GM21529 (cell line): ENCODE data around the gene EFNA1.

Source experiments
- ATAC-seq: cut with Tn5 transposase; IDR thresholded peaks from one replicate; pipeline ENCODE4 v1.9.1; 2021; ENCODE audit not compliant: unreplicated experiment

EFNA1 gene

DNA sequence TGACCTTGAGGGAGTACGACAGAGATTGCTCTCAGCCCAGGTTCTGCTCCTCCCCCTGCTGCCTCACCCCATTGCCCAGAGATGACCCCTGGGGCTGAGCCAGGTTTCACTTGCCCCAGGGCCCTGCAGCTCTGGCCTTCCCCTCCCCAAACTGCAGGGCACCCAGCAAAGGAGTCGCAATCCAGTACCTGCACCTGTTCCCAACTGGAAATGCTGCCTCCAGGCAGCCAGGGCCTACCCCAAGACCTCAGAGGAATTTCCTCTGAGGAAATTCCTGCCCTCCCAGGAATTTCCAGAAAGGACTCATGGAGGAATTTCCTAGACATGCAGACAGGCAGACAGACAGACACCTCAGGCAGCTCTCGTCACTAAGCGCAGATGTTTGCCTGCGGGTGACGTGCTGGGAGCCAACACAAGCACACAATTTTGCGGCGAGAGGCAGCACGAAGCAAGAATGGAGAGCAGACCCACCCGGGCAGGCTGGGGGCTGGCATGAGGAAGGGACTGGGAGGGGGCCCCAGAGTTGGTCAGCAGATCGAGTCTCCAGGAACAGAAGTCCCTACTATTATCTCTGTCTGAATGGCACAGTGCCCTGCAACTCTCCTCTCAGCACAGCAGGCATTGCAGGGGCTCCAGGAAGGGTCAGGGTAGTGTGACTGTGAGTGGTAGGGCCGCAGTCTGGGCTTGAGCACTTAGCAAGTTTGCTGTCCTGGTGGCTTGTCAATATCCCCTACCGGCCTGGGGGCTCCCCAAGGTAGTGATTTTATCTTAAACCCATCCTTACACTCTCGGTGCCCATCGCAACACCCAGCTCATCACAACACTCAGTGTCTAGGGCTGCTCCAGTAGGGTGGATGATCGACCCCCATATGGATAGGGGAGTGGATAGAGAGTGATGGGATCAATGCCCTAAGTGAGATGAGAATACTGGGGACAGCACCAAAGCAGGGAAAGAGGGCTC, 2.9 kb upstream of the EFNA1 start:
- ATAC-seq, result no peak

DNA sequence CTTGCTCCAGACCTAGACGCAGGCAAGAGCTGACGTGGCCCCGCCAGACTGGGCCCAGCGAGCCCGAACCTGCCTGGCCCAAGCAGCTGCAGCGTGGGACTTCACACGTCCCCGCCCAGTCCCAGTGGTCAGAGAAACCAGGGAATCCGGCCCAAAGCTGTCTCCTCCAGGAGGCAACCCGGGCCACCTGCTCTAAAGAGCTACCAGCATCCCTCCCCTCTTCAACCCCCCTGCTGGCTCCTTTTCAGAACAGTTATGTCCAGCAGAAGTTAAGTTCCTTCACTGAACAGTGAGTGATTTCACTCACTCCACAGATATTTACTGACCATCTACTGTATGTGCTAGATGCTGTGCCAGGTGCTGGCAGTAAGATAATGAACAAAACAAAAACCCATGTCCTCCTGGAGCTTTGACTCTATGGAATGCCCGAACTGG, 2.1 kb upstream of the EFNA1 start:
- no peak for ATAC-seq

DNA sequence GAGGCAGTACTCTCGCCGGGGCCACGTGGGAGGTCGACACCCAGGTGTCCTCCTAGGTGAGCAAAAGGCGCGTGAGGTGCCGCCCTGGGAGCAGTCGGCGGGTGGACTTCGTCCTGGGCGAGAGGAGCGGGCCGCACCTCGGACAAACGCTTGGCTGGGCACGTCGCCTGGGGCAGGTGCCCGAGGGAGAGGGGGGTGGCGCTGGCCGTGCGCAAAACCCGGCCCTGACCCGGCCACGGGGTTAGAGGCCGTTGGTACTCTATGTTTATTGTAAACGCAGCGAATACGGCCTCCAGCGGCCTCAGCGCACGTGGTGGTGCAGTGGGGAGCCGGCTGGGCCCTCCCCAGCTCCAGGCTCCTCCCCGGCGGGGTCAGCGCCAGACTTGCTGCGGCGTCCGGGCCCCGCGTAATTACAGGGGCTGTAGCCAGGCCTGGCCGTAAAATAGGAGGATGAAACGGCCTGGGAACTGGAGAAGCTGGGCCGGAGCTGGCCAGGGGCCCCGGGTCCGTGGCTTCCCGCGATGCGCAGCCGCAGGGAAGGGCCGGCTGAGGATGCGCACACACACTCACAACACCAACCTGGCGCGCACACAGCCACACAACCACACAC, 1.6 kb upstream of the EFNA1 start:
- no peak for ATAC-seq

DNA sequence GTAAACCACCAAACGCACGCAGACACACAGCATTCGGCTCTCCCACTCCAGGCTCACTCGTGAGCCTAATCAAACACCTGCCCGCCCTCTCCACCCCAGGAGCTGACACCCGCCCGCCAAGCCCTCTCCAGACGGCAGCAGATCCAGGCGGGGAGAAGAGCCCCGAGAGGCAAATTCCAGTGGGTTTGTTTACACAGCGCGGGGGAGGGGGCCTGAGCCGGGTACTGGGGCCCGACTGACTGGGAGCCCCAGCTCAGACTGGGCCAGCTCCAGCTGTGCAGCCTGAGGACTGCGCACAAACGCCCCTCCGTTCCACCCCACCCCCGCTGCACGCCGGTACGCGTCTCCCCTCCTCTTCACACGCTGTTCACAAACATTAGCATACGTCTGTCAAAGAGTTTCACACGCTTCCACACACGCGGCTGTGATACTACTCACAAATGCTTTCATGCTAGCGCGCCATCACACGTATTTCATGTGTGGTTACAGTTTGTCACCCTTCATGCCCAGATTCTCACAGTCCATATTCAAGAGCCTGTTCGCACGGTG, 1.0 kb upstream of the EFNA1 start:
- ATAC-seq, result no peak

DNA sequence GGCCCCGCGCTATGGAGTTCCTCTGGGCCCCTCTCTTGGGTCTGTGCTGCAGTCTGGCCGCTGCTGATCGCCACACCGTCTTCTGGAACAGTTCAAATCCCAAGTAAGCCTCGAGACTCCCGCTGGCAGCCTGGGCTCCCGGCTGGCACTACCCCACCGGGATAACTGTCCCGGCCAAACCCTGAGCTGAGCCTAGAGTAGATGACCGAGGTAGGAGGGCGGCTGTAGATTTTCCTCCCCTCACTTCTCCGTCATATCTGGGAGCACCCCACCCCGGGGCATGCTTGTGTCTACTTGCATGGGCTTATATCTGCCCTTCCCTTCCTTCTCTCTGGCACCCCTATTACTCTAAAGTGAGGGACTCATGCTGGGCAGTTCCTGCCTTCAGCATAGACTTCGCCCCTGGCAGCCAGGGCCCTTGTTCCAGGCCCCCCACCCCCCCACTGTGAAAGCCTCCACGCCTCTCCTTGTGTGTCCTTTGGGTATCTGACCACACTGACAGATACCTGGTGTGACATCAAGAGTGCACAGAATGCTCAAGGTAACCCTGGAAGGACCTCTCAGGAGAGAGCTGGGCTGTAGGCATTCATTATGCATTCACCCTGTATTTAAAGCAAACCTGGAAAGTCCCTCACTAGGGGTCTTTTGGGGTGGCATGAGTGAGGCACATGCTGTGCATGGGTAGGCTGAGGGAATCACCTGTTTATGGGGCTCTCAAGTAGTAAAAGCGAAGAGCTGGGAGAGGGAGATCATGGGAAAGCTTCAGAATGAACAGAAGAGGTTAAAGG, 485 bp downstream of the EFNA1 start:
- ATAC-seq, result no peak

DNA sequence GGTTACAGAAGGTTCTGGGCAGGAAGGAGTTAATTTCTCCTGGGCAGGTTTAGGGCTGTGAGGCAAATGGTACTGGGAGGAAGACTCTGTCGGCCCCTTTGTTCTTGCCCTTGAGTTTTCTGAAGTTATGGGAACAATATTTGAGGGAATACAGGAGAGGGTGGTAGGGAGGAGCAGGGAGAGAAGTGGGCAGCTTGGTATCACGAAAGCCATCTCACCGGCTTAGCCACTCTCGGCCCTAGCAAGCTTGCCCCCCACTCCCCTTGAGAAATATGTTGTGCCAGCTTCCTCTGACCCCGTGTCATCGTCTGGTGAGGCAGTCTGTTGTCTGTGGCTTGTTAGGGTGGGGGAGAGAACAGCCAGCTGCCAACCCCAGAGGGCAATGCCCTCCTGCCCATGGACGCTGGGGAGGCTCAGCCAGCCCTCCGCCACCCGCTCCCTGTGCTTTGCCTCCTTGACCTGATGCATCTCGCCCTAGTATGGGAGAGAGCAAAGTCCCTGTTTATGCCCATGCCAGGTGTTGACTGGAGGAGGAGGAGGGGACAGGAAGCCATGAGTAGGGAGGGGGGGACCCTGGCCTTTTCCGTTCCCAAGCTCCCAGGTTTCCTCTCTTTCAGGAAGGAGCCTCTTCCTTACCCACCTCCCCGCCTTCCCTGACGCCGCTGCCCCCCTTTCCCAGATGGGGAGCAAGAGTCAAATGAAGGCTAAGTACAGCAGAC, 1.2 kb downstream of the EFNA1 start:
- no peak for ATAC-seq

DNA sequence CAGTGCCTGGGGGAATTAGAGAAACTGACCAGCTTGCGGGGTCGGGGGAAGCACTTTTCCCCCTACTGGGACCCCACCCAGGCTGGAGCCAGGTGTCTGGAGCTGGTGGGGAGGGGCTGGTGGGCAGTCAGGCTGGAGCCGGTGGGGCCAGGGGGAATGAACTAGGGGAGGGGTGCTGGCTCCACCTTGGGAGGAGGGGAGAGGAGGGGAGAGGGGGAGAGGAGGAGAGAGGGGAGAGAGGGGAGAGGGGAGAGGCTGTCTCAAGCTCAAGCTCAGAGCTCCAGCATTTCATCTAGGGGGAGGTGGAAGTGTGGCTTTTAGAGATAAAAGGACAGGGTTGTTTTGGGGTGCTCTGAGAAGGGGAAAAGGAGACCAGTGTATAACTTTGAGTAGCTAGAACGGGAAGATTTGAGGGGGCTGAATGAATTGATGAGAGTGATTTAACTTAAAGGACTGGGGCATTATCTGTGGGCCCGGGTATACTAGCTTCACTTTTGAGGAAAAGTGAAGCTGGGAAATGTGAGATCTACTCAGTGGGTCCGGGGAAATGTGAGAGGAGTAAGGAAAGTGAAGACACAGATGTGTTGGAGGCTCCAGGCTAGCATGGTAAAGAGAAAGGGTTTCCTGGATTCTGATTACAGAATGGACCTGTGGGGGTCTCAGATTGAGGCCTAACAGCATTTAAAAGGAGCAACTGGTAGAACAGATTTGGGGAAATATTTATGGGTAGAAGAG, 2.8 kb downstream of the EFNA1 start:
- no peak for ATAC-seq

DNA sequence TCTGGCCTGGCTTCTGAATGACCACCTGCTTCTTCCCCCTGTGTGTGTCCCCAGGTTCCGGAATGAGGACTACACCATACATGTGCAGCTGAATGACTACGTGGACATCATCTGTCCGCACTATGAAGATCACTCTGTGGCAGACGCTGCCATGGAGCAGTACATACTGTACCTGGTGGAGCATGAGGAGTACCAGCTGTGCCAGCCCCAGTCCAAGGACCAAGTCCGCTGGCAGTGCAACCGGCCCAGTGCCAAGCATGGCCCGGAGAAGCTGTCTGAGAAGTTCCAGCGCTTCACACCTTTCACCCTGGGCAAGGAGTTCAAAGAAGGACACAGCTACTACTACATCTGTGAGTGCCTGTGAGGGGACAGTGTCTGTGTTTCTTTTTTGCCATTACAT, 3.6 kb downstream of the EFNA1 start:
- ATAC-seq, result no peak

DNA sequence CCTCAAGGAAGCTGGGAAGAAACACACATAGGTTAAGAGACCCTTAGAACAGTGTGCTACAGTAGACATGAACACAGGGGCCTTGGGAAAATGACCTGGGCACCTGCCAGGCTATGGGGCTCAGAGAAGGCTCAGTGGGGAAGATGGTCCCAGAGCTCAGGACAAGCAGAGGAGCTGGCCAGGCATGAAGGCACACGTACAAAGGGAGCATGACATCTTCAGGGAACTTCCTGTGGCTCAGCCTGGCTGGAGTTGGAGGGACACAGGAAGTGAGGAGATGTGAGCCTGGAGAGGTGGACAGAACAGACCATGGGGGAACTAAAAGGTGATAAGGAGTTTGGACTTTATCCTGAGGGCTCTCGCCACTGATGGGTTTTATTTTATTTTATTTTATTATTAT, 4.2 kb downstream of the EFNA1 start:
- no peak for ATAC-seq

DNA sequence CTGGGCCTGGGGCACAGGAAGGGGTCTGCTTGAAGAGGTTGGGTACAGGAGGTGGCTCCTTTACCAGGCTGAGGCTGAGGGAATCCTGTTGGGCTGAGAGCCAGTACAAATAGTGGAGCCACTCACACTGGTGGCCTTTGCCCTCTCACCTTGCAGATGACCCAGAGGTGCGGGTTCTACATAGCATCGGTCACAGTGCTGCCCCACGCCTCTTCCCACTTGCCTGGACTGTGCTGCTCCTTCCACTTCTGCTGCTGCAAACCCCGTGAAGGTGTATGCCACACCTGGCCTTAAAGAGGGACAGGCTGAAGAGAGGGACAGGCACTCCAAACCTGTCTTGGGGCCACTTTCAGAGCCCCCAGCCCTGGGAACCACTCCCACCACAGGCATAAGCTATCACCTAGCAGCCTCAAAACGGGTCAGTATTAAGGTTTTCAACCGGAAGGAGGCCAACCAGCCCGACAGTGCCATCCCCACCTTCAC, 6.2 kb downstream of the EFNA1 start:
- ATAC-seq, result no peak

DNA sequence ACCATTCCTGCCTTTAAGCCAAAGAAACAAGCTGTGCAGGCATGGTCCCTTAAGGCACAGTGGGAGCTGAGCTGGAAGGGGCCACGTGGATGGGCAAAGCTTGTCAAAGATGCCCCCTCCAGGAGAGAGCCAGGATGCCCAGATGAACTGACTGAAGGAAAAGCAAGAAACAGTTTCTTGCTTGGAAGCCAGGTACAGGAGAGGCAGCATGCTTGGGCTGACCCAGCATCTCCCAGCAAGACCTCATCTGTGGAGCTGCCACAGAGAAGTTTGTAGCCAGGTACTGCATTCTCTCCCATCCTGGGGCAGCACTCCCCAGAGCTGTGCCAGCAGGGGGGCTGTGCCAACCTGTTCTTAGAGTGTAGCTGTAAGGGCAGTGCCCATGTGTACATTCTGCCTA, 6.6 kb downstream of the EFNA1 start:
- ATAC-seq, result no peak

DNA sequence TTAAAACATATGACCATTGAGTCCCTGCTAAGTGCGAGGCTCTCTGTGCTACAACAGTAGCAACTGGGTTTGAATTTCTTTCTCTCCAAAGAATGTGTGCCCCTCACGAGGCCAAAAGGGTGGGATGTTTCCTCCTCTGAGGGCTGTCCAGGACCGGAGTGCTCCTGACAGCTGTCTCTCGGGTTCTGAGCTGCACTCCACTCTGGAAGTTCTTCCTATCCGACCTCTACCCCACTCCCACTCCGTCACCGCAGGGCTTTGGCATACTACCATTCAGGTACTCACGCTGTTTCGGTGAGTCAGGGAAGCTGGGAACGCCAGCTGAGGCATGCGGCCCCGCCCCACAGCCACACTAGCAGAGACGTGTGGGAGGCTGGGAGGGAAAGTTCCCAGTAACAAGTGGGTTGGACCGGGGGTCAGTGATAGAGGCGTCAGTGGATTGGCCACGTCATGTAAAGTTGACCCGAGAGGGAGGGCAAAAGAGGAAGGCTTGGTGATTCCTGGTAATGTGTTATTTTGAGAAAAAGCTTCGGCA, 7.3 kb downstream of the EFNA1 start:
- ATAC-seq, result no peak

DNA sequence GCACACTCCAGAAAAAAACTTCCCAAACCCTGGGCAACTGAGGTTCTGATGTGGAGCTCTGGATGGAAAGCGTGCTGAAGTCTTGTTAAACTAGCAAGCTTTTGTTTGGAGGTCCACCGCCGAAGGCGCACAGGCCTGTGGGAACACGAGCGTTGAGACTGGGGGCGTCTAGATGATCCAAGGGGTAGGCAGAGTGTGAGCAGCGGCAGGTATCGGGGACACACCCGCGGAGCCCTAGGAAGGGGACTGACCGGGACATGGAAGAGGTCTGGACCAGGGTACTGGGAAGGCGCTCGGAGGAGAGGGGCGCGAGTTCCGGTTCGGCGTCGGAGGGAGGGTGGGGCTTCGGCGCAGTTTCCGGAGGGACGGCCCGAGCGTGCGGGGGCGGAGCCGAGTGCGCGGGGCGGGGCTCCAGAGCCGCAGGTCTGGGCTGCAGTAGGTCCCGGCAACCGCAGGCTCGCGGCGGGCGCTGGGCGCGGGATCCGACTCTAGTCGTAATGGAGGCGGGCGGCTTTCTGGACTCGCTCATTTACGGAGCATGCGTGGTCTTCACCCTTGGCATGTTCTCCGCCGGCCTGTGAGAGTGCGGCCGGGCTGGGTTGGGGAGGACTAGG, 7.8 kb downstream of the EFNA1 start, which contains the start of gene SLC50A1:
Gene SLC50A1 (plus strand): TSS at position 438 of the 614 bp plus-strand sequence. CDS start 60 bp downstream, at position 498.
- peak; percentile 75 for ATAC-seq

DNA sequence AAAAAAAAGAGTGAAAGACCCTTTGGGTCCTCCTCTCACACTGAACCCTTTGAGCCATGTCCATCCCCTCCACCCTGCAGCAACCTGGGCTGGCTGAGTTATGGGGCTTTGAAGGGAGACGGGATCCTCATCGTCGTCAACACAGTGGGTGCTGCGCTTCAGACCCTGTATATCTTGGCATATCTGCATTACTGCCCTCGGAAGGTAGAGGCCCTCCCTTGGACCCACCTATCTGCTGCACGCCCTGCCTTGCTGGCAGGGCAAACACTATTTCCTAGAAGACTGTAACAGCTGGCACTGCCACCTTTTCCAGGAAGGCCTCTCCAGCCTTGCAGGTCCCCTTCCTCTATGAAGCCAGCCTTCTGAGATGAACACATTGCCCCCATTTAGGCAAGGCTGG, 9.1 kb downstream of the EFNA1 start:
- no peak for ATAC-seq

DNA sequence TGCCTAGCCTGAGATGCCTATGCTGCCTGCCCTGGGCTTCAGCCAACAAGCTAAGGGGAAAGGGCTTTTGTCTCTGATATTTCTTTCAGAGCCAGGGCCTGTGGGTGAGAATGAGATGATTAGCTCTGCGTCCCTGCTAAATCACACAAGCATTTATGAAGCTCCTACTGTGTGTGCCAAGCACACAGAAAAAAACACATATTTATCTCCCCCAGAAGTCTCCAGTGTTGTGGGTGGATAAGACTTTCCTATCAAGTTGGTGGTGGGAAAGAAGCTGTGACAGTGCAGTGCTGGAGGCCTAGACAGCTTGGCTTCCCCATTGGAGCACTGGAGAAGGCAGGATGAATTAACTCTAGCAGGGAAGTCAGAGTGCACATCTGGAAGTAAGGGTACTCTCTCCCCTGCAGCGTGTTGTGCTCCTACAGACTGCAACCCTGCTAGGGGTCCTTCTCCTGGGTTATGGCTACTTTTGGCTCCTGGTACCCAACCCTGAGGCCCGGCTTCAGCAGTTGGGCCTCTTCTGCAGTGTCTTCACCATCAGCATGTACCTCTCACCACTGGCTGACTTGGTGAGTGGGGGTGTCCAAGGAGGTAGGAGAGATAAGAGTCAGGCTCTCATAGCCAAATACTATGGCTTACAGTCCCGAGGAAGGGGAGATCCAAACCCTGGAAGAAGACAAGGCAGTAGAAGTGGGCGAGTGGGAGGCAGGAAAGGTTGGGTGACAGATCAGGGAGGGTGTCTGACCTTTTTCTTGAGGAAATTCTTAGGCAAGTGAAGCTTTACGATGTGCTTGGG, 9.7 kb downstream of the EFNA1 start:
- no peak for ATAC-seq

DNA sequence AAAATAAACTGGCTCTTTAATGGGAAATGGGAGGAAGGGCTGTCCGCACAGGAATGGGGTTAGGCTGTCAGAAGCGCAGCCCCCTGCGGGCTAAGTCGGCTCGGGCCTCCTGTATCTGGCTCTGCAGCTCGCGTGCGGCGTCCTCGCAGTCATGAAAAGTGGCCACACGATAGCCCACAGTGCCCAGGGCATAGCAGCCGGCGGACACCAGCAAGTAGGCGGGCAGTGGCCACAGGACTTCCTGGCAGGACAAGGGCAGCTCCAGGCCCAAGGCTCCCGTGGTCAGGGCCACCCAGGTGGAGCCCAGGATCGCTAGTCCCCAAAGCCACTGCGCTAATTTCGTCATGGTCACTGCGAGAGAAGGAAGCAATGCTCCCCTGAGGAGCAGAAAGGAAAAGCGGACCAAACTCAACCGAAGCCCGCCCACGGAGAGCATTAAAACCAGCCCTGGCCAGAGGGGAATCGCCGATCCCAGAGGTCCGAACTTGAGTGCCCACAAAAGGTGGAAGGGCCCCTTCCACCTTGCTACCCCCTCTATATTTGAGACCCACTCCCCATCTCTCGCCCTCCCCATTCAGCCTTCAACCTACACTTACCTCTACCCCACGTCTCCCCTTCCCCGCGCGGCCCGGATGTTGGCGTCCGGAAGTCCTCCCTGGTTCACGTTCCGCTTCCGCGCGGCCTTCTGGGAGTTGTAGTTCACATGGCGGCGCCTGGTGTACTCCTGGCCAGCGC, 12.4 kb downstream of the EFNA1 start, which contains the start of gene DPM3:
Gene DPM3 (minus strand): TSS at position 637 of the 735 bp plus-strand sequence. CDS start 291 bp downstream, at position 346.
- peak; percentile 69 for ATAC-seq

DNA sequence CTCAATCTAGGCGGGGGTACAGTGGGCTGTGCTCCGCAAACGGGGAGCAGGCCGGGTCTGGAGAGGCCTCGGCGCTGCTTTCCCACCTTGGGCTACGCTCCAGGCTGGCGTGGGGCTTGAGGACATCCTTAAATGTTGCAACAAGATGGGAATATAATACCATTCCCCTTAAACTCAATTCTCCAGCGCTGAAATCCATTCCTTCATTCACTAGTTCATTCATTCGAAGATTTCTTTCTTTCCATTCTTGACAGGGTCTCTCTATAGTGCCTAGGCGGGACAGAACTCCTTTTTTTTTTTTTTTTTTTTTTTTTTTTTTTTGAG, 12.9 kb downstream of the EFNA1 start:
- no peak for ATAC-seq

DNA sequence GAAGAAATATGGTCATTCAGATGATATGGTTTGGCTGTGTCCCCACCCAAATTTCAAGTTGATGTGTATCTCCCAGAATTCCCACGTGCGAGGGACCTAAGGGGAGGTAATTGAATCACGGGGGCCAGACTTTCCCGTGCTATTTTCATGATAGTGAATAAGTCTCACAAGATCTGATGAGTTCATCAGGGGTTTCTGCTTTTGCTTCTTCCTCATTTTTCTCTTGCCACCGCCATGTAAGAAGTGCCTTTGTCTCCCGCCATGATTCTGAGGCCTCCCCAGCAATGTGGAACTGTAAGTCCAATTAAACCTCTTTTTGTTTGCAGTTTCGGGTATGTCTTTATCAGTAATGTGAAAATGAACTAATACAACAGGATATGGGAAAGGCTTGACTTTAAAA, 14.1 kb downstream of the EFNA1 start:
- no peak for ATAC-seq
